H1 (cell line): Measurements from ENCODE around the gene KCNK2. TPM values are rescaled to one million over a fixed set of nuclear protein-coding genes. Genes with fewer than 3 reads are reported as not detected.

ENCODE experiments used
- polyA plus RNA-seq, 7 experiments: library from polyadenylated mRNA; depleted of rRNA in 3 of 7; stranded (reverse) in 5 of 7; unstranded in 2 of 7; fragments of >200 nt in 5 of 7; fragments of 200-250 nt in 2 of 7; gene quantifications; 1 replicate in 5 of 7; 2 replicates in 1 of 7; 4 replicates in 1 of 7; pipeline versions ENCODE4 v1.2.1 to v1.2.3, GENCODE V29; 2011 to 2013; ENCODE audit warnings: missing spikeins in 2 of 7, mixed read lengths in 2 of 7
- total RNA-seq: library from RNA; stranded (reverse); fragmentation: NEBNext Ultra II Directional; extraction: Animal tissue kit (Norgen Biotek cat#: 25700); gene quantifications from 2 replicates; pipeline ENCODE4 v1.2.1, GENCODE V29; 2021
- TF ChIP-seq, protein P1 (sequence below), 3 experiments: IDR thresholded peaks; 1 replicate in 2 of 3; 2 replicates in 1 of 3; pipeline versions ENCODE4 v1.5.1 to v1.6.1; 2011; ENCODE audit warnings: low read length in 3 of 3, mild to moderate bottlenecking in 3 of 3, inconsistent platforms in 2 of 3, low read depth in 1 of 3, moderate library complexity in 1 of 3; ENCODE audit not compliant: insufficient read depth in 1 of 3; ENCODE audit errors: control extremely low read depth in 1 of 3

Gene KCNK2
- total and polyA plus RNA-seq, 2 of the 8 experiments (the other 6 are each of a cell fraction or from before 2014, with no cell fraction given), result 0.59 to 1.2 TPM

DNA sequence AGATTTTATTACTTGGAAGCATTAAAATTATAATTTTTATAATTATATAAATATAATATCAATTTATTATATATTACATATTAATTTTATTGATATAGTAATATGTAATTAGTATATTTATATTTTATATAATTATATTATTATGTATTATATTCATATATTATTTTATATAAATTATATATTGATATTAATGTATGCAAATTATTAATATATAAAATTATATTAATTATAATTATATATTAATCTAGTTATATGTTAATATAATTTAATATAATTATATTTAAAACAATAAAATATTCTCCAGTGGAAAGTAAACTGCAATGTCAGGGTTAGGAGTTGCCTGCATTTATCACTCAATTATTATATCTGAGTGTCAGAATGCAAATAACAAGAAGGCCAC is 48.8 kb downstream of the KCNK2 start (continued):
- TF ChIP-seq, protein P1, sequence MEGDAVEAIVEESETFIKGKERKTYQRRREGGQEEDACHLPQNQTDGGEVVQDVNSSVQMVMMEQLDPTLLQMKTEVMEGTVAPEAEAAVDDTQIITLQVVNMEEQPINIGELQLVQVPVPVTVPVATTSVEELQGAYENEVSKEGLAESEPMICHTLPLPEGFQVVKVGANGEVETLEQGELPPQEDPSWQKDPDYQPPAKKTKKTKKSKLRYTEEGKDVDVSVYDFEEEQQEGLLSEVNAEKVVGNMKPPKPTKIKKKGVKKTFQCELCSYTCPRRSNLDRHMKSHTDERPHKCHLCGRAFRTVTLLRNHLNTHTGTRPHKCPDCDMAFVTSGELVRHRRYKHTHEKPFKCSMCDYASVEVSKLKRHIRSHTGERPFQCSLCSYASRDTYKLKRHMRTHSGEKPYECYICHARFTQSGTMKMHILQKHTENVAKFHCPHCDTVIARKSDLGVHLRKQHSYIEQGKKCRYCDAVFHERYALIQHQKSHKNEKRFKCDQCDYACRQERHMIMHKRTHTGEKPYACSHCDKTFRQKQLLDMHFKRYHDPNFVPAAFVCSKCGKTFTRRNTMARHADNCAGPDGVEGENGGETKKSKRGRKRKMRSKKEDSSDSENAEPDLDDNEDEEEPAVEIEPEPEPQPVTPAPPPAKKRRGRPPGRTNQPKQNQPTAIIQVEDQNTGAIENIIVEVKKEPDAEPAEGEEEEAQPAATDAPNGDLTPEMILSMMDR (IDR thresholded peaks at IDR 0.05; ENCODE audit: control extremely low read depth in 1 of 3, insufficient read depth in 1 of 3, low read depth in 1 of 3, low read length in 3 of 3), result no peak
- TF ChIP-seq, all 59 proteins: peak for 0
